Measurements from ENCODE around the gene CUL2. TPM values are rescaled to one million over a fixed set of nuclear protein-coding genes. Genes with fewer than 3 reads are reported as not detected.
"Not testable (repeated sequence)": the region's sequence is repeated elsewhere in the genome, so short reads cannot be mapped to it uniquely, and the experiment has no call there.

CUL2 gene
- total RNA-seq, 1 experiment from 2014 or later, result 68.0 TPM

GRCh38 chr10:35046074-35046473 is 44.1 kb downstream of the CUL2 start:
- H3K9me3 Mint-ChIP-seq (ENCODE audit: unreplicated experiment), result no peaks in the 10 kb centered on the region
- peaks cover 57% of the 10 kb centered on the region for H3K36me3 Mint-ChIP-seq (ENCODE audit: insufficient read depth, unreplicated experiment)
- H3K4me3 Mint-ChIP-seq (ENCODE audit: unreplicated experiment), result no peak overlapping the region
- DNase-seq, result no peak
- TF ChIP-seq CTCF (IDR thresholded peaks at IDR 0.05; ENCODE audit: insufficient read depth in 1 of 2, low read depth in 1 of 2, low read length in 1 of 2, severe bottlenecking in 1 of 2, unreplicated experiment in 1 of 2), result no peak
- CTCF ChIA-PET, result no interaction called here
- no peak overlapping the region for H3K27ac Mint-ChIP-seq (ENCODE audit: unreplicated experiment)
- intact Hi-C loops (cut with micrococcal nuclease; ENCODE audit: unreplicated experiment), result no loop called here
- Histone ChIP-seq H3K36me3 (ENCODE audit: control insufficient read depth, insufficient read depth, low read length) (peaks cover 4% of the 10 kb centered on the region; the same call in 1 of the 2 replicates), H3K27me3 (replicated peaks; ENCODE audit: control insufficient read depth, insufficient read depth, low read length) (no peaks in the 10 kb centered on the region), H3K4me3 (ENCODE audit: low read depth, low read length) (no peak overlapping the region), H3K9me3 (no peaks in the 10 kb centered on the region), H3K4me1 (no peaks in the 10 kb centered on the region)
- no peaks in the 10 kb centered on the region for H3K27me3 Mint-ChIP-seq (ENCODE audit: insufficient read depth, unreplicated experiment)
- no TSS peak for BruUV-seq (replicated peaks)
- peaks cover 9% of the 10 kb centered on the region for H3K4me1 Mint-ChIP-seq (ENCODE audit: low read depth, unreplicated experiment)
- POLR2A ChIA-PET, result no interaction called here

- BruUV-seq (replicated peaks); POLR2A ChIA-PET; DNase-seq; H3K36me3 ChIP-seq (ENCODE audit: control insufficient read depth, insufficient read depth, low read length); H3K27ac Mint-ChIP-seq (ENCODE audit: unreplicated experiment); H3K4me3 Mint-ChIP-seq (ENCODE audit: unreplicated experiment); H3K9me3 ChIP-seq; CTCF ChIA-PET; H3K4me3 ChIP-seq (ENCODE audit: low read depth, low read length); H3K9me3 Mint-ChIP-seq (ENCODE audit: unreplicated experiment); H3K4me1 Mint-ChIP-seq (ENCODE audit: low read depth, unreplicated experiment); H3K27me3 ChIP-seq (replicated peaks; ENCODE audit: control insufficient read depth, insufficient read depth, low read length); H3K27me3 Mint-ChIP-seq (ENCODE audit: insufficient read depth, unreplicated experiment); H3K4me1 ChIP-seq; intact Hi-C loops (cut with micrococcal nuclease; ENCODE audit: unreplicated experiment): not testable (repeated sequence)
- H3K36me3 Mint-ChIP-seq (ENCODE audit: insufficient read depth, unreplicated experiment), result peaks cover 50% of the 10 kb centered on the region
Observed at GRCh38 chr10:35045275-35045674, 44.9 kb downstream of the CUL2 start.

GRCh38 chr10:35043796-35044344 is 46.3 kb downstream of the CUL2 start:
- TSS peak; percentile 5 for BruUV-seq (replicated peaks)
- Mint-ChIP-seq H3K4me1 (ENCODE audit: low read depth, unreplicated experiment) (peaks cover 9% of the 10 kb centered on the region), H3K9me3 (ENCODE audit: unreplicated experiment) (no peaks in the 10 kb centered on the region), H3K27ac (ENCODE audit: unreplicated experiment) (no peak overlapping the region), H3K27me3 (ENCODE audit: insufficient read depth, unreplicated experiment) (no peaks in the 10 kb centered on the region), H3K36me3 (ENCODE audit: insufficient read depth, unreplicated experiment) (peaks cover 39% of the 10 kb centered on the region), H3K4me3 (ENCODE audit: unreplicated experiment) (no peak overlapping the region)
- Histone ChIP-seq H3K27me3 (replicated peaks; ENCODE audit: control insufficient read depth, insufficient read depth, low read length) (no peaks in the 10 kb centered on the region), H3K4me3 (ENCODE audit: low read depth, low read length) (no peak overlapping the region), H3K9me3 (no peaks in the 10 kb centered on the region), H3K4me1 (no peaks in the 10 kb centered on the region), H3K36me3 (ENCODE audit: control insufficient read depth, insufficient read depth, low read length) (0 out of 2 replicates have a peak, but pooled peaks cover 3% of the 10 kb centered on the region)
- POLR2A ChIA-PET, result no interaction called here
- intact Hi-C loops (cut with micrococcal nuclease; ENCODE audit: unreplicated experiment), result no loop called here
- CTCF ChIA-PET, result no interaction called here
- no peak for DNase-seq
- no peak for TF ChIP-seq CTCF (IDR thresholded peaks at IDR 0.05; ENCODE audit: insufficient read depth in 1 of 2, low read depth in 1 of 2, low read length in 1 of 2, severe bottlenecking in 1 of 2, unreplicated experiment in 1 of 2)

GRCh38 chr10:35042783-35043182 is 47.4 kb downstream of the CUL2 start:
- no peaks in the 10 kb centered on the region for H3K27me3 ChIP-seq (replicated peaks; ENCODE audit: control insufficient read depth, insufficient read depth, low read length)
- intact Hi-C loops (cut with micrococcal nuclease; ENCODE audit: unreplicated experiment), result no loop called here
- POLR2A ChIA-PET, result no interaction called here
- TF ChIP-seq CTCF (IDR thresholded peaks at IDR 0.05; ENCODE audit: insufficient read depth in 1 of 2, low read depth in 1 of 2, low read length in 1 of 2, severe bottlenecking in 1 of 2, unreplicated experiment in 1 of 2), result no peak
- BruUV-seq (replicated peaks), result no TSS peak
- Mint-ChIP-seq H3K4me1 (ENCODE audit: low read depth, unreplicated experiment) (peaks cover 9% of the 10 kb centered on the region), H3K27ac (ENCODE audit: unreplicated experiment) (no peak overlapping the region), H3K27me3 (ENCODE audit: insufficient read depth, unreplicated experiment) (no peaks in the 10 kb centered on the region), H3K4me3 (ENCODE audit: unreplicated experiment) (no peak overlapping the region), H3K9me3 (ENCODE audit: unreplicated experiment) (no peaks in the 10 kb centered on the region), H3K36me3 (ENCODE audit: insufficient read depth, unreplicated experiment) (peaks cover 36% of the 10 kb centered on the region)
- no peak overlapping the region for H3K4me3 ChIP-seq (ENCODE audit: low read depth, low read length)
- CTCF ChIA-PET, result no interaction called here
- H3K4me1 ChIP-seq, result no peaks in the 10 kb centered on the region
- 0 out of 2 replicates have a peak, but pooled peaks cover 3% of the 10 kb centered on the region for H3K36me3 ChIP-seq (ENCODE audit: control insufficient read depth, insufficient read depth, low read length)
- DNase-seq, result no peak
- H3K9me3 ChIP-seq, result no peaks in the 10 kb centered on the region

All from Caco-2 (cell line).